Activated CD8-positive, alpha-beta T cell treated with anti-CD3 and anti-CD28 coated beads for 36 hours (primary cell): Measurements from ENCODE around the gene ATG9A. TPM values are rescaled to one million over a fixed set of nuclear protein-coding genes. Genes with fewer than 3 reads are reported as not detected.

Experiments
- ATAC-seq: fragments of 200-7000 bp; cut with Tn5 transposase; one replicate; pipeline ENCODE4 v1.10.0; 2021; ENCODE audit warnings: mild to moderate bottlenecking, moderate library complexity
- CTCF ChIA-PET: fragments of 350-600 bp; sonication (Branson Sonifier 250); formaldehyde crosslinking; loops from one replicate; lab custom pipeline; 2021; ENCODE audit warnings: antibody characterized with exemption; lab: Charles Lee
- POLR2A ChIA-PET: fragments of 350-600 bp; sonication (Branson Sonifier 250); formaldehyde crosslinking; loops from one replicate; lab custom pipeline; 2021; ENCODE audit warnings: antibody characterized with exemption; lab: Charles Lee
- DNase-seq: peaks from one replicate; pipeline ENCODE4 v3.0.0-alpha.2; 2020
- H3K27ac Mint-ChIP-seq: one replicate; pipeline ENCODE4 v1.8.0; 2021; ENCODE audit warnings: mild to moderate bottlenecking, mixed read lengths
- H3K27me3 Mint-ChIP-seq: one replicate; pipeline ENCODE4 v1.8.0; 2021; ENCODE audit warnings: mixed read lengths
- H3K36me3 Mint-ChIP-seq: one replicate; pipeline ENCODE4 v1.8.0; 2021; ENCODE audit warnings: low read depth, mixed read lengths
- H3K4me1 Mint-ChIP-seq: one replicate; pipeline ENCODE4 v1.8.0; 2021; ENCODE audit warnings: low read depth, mixed read lengths
- H3K4me3 Mint-ChIP-seq: one replicate; pipeline ENCODE4 v1.8.0; 2021; ENCODE audit warnings: mild to moderate bottlenecking, moderate library complexity, mixed read lengths
- H3K9me3 Mint-ChIP-seq: one replicate; pipeline ENCODE4 v1.8.0; 2021; ENCODE audit warnings: mixed read lengths
- intact Hi-C: fragments of 100-400 bp; cut with micrococcal nuclease; formaldehyde crosslinking; loops from one replicate; pipeline ENCODE4 v1.10.0; 2022
- total RNA-seq, 2 experiments: library from RNA; stranded (reverse); gene quantifications; one replicate each; pipeline ENCODE4 v1.2.3, GENCODE V29; 2021
- TF ChIP-seq, protein P1 (sequence below): fragments of 200-600 bp; IDR thresholded peaks from one replicate; pipeline ENCODE4 v1.8.0; 2022; ENCODE audit warnings: antibody characterized with exemption, mild to moderate bottlenecking

The ATG9A gene
- total RNA-seq, 2 experiments from 2014 or later: 54.8 to 58.7 TPM

DNA sequence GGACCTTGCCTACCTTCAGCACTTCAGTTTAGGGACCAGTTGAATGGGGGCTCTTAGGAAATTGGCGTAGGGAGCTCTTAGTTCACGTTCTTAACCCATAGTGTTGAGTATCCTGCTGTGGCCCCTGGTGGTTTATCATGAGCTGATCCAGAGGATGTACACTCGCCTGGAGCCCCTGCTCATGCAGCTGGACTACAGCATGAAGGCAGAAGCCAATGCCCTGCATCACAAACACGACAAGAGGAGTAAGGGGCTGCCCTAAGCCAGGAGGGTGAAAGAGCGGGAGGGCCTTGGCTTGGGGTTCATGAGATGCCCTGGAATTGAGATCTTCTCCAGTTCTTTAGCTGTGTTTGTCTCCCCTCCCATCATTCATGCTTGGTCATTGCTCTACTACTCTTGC is 48.5 kb downstream of the ATG9A start:
- H3K27ac Mint-ChIP-seq: peak overlapping the region; percentile 83
- peaks cover 31% of the 10 kb centered on the region for H3K36me3 Mint-ChIP-seq
- ATAC-seq (no peak), DNase-seq (no peak)
- TF ChIP-seq, protein P1, sequence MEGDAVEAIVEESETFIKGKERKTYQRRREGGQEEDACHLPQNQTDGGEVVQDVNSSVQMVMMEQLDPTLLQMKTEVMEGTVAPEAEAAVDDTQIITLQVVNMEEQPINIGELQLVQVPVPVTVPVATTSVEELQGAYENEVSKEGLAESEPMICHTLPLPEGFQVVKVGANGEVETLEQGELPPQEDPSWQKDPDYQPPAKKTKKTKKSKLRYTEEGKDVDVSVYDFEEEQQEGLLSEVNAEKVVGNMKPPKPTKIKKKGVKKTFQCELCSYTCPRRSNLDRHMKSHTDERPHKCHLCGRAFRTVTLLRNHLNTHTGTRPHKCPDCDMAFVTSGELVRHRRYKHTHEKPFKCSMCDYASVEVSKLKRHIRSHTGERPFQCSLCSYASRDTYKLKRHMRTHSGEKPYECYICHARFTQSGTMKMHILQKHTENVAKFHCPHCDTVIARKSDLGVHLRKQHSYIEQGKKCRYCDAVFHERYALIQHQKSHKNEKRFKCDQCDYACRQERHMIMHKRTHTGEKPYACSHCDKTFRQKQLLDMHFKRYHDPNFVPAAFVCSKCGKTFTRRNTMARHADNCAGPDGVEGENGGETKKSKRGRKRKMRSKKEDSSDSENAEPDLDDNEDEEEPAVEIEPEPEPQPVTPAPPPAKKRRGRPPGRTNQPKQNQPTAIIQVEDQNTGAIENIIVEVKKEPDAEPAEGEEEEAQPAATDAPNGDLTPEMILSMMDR: no peak
- ChIA-PET POLR2A (interaction anchor here (0.8 to 3.2 kb wide), 8 partner anchors 9 to 38 kb away, joined by 3 to 26 read pairs (median 4); partner anchors contain the start of genes ABCB6 and ZFAND2B), CTCF (interaction anchor here (1.3 to 2.3 kb wide), 6 partner anchors 10 to 151 kb away, joined by 3 to 10 read pairs (median 5); partner anchors contain the start of gene NHEJ1)
- no peaks in the 10 kb centered on the region for H3K9me3 Mint-ChIP-seq
- H3K4me1 Mint-ChIP-seq: peaks cover 32% of the 10 kb centered on the region
- no peak overlapping the region for H3K4me3 Mint-ChIP-seq
- H3K27me3 Mint-ChIP-seq: no peaks in the 10 kb centered on the region
- intact Hi-C loops: no loop called here

- no peak for ATAC-seq
- Mint-ChIP-seq H3K9me3 (no peaks in the 10 kb centered on the region), H3K27me3 (no peaks in the 10 kb centered on the region), H3K4me1 (peaks cover 44% of the 10 kb centered on the region), H3K4me3 (peak overlapping the region; percentile 97), H3K27ac (no peak overlapping the region), H3K36me3 (peaks cover 28% of the 10 kb centered on the region)
- POLR2A ChIA-PET: interaction anchor here (0.5 to 3.2 kb wide), 7 partner anchors 8 to 73 kb away, joined by 3 to 26 read pairs (median 5); partner anchors contain the start of genes ABCB6, TUBA4B and ZFAND2B
- TF ChIP-seq, protein P1: no peak
- intact Hi-C loops: no loop called here
- CTCF ChIA-PET: interaction anchor here (0.7 to 2.3 kb wide), 9 partner anchors 9 to 150 kb away, joined by 3 to 10 read pairs (median 4); partner anchors contain the start of genes ANKZF1, ATG9A, NHEJ1 and ZFAND2B
- DNase-seq: no peak
Measured at GRCh38 chr2:219179601-219180465, 49.6 kb downstream of the ATG9A start.

- ChIA-PET CTCF (interaction anchor here (0.7 to 2.0 kb wide), 3 partner anchors 14 to 70 kb away, joined by 3 to 8 read pairs (median 4); partner anchors contain the start of gene NHEJ1), POLR2A (interaction anchor here (0.6 to 1.5 kb wide), 3 partner anchors 25 to 41 kb away, joined by 3 to 5 read pairs (median 3); partner anchors contain the start of gene ABCB6)
- peaks cover 53% of the 10 kb centered on the region for H3K4me1 Mint-ChIP-seq
- TF ChIP-seq, protein P1: no peak
- ATAC-seq: peak; percentile 2
- DNase-seq: peak; percentile 50
- H3K27me3 Mint-ChIP-seq: no peaks in the 10 kb centered on the region
- intact Hi-C loops: no loop called here
- peaks cover 32% of the 10 kb centered on the region for H3K36me3 Mint-ChIP-seq
- no peaks in the 10 kb centered on the region for H3K9me3 Mint-ChIP-seq
- peak overlapping the region; percentile 97 for H3K4me3 Mint-ChIP-seq
- peak overlapping the region; percentile 90 for H3K27ac Mint-ChIP-seq
Measured at GRCh38 chr2:219178377-219179175, 50.9 kb downstream of the ATG9A start.

GRCh38 chr2:219177552-219178376 is 51.7 kb downstream of the ATG9A start, which contains the start of gene RETREG2:
TSS of gene RETREG2 (plus strand) at chr2:219178275. CDS start at chr2:219178353, 78 bp downstream.
- TF ChIP-seq, protein P1: peak; percentile 40
- peak; percentile 46 for ATAC-seq
- POLR2A ChIA-PET: interaction anchor here (0.6 to 3.2 kb wide), 6 partner anchors 23 to 76 kb away, joined by 3 to 27 read pairs (median 8); partner anchors contain the start of genes ANKZF1, ATG9A, TUBA4A and TUBA4B
- H3K4me1 Mint-ChIP-seq: peaks cover 57% of the 10 kb centered on the region
- intact Hi-C loops: loop anchor here (2.0 kb wide), 1 partner anchor 17 kb away; the partner anchor contains the start of gene NHEJ1
- no peaks in the 10 kb centered on the region for H3K9me3 Mint-ChIP-seq
- peaks cover 36% of the 10 kb centered on the region for H3K36me3 Mint-ChIP-seq
- peak; percentile 82 for DNase-seq
- no peaks in the 10 kb centered on the region for H3K27me3 Mint-ChIP-seq
- peak within 1 kb of the TSS; percentile 97 for H3K4me3 Mint-ChIP-seq
- CTCF ChIA-PET: interaction anchor here (1.5 to 9.4 kb wide), 4 partner anchors 19 to 72 kb away, joined by 5 to 98 read pairs (median 6); partner anchors contain the start of genes ANKZF1, ATG9A, NHEJ1 and ZFAND2B
- peak within 1 kb of the TSS; percentile 97 for H3K27ac Mint-ChIP-seq
